ENCODE results near the gene SNAP25.

SNAP25 gene

GRCh38 chr20:10300582-10301446 is 82.2 kb downstream of the SNAP25 start:
- Histone ChIP-seq H3K4me1 (ENCODE audit: control insufficient read depth in 2 of 2, insufficient read depth in 2 of 2, low read length in 2 of 2) (no peaks in the 10 kb centered on the region), H3K9me3 (ENCODE audit: control insufficient read depth in 2 of 2, low read length in 2 of 2) (no peaks in the 10 kb centered on the region), H3K27me3 (ENCODE audit: control insufficient read depth in 2 of 2, insufficient read depth in 2 of 2, low read length in 2 of 2) (no peaks in the 10 kb centered on the region), H3K36me3 (ENCODE audit: control insufficient read depth in 2 of 2, insufficient read depth in 2 of 2, low read length in 2 of 2) (no peaks in the 10 kb centered on the region), H3K27ac (ENCODE audit: low read depth in 2 of 2, low read length in 2 of 2) (no peak overlapping the region), H3K9ac (ENCODE audit: low read depth in 1 of 2, low read length in 2 of 2) (no peak overlapping the region), H3K4me3 (ENCODE audit: low read length in 2 of 2) (no peak overlapping the region)

GRCh38 chr20:10303852-10304251 is 85.2 kb downstream of the SNAP25 start:
- H3K9ac ChIP-seq (ENCODE audit: low read depth in 1 of 2, low read length in 2 of 2) = no peak overlapping the region

GRCh38 chr20:10304471-10305046 is 85.9 kb downstream of the SNAP25 start:
- Histone ChIP-seq H3K9ac (ENCODE audit: low read depth in 1 of 2, low read length in 2 of 2) (no peak overlapping the region), H3K4me3 (ENCODE audit: low read length in 2 of 2) (no peak overlapping the region), H3K9me3 (ENCODE audit: control insufficient read depth in 2 of 2, low read length in 2 of 2) (no peaks in the 10 kb centered on the region), H3K4me1 (ENCODE audit: control insufficient read depth in 2 of 2, insufficient read depth in 2 of 2, low read length in 2 of 2) (no peaks in the 10 kb centered on the region), H3K27me3 (ENCODE audit: control insufficient read depth in 2 of 2, insufficient read depth in 2 of 2, low read length in 2 of 2) (no peaks in the 10 kb centered on the region), H3K27ac (ENCODE audit: low read depth in 2 of 2, low read length in 2 of 2) (no peak overlapping the region), H3K36me3 (ENCODE audit: control insufficient read depth in 2 of 2, insufficient read depth in 2 of 2, low read length in 2 of 2) (no peaks in the 10 kb centered on the region)

More at GRCh38 chr20:10303852-10304251, 85.2 kb downstream of the SNAP25 start:
- no peaks in the 10 kb centered on the region for H3K36me3 ChIP-seq (ENCODE audit: control insufficient read depth in 2 of 2, insufficient read depth in 2 of 2, low read length in 2 of 2)
- H3K27ac ChIP-seq (ENCODE audit: low read depth in 2 of 2, low read length in 2 of 2) = no peak overlapping the region
- no peaks in the 10 kb centered on the region for H3K9me3 ChIP-seq (ENCODE audit: control insufficient read depth in 2 of 2, low read length in 2 of 2)
- no peaks in the 10 kb centered on the region for H3K4me1 ChIP-seq (ENCODE audit: control insufficient read depth in 2 of 2, insufficient read depth in 2 of 2, low read length in 2 of 2)
- H3K4me3 ChIP-seq (ENCODE audit: low read length in 2 of 2) = no peak overlapping the region
- no peaks in the 10 kb centered on the region for H3K27me3 ChIP-seq (ENCODE audit: control insufficient read depth in 2 of 2, insufficient read depth in 2 of 2, low read length in 2 of 2)

- no peak overlapping the region for H3K9ac ChIP-seq (ENCODE audit: low read depth in 1 of 2, low read length in 2 of 2)
- no peaks in the 10 kb centered on the region for H3K27me3 ChIP-seq (ENCODE audit: control insufficient read depth in 2 of 2, insufficient read depth in 2 of 2, low read length in 2 of 2)
- H3K27ac ChIP-seq (ENCODE audit: low read depth in 2 of 2, low read length in 2 of 2) = no peak overlapping the region
- H3K4me3 ChIP-seq (ENCODE audit: low read length in 2 of 2) = no peak overlapping the region
- H3K4me1 ChIP-seq (ENCODE audit: control insufficient read depth in 2 of 2, insufficient read depth in 2 of 2, low read length in 2 of 2) = no peaks in the 10 kb centered on the region
- H3K9me3 ChIP-seq (ENCODE audit: control insufficient read depth in 2 of 2, low read length in 2 of 2) = no peaks in the 10 kb centered on the region
- no peaks in the 10 kb centered on the region for H3K36me3 ChIP-seq (ENCODE audit: control insufficient read depth in 2 of 2, insufficient read depth in 2 of 2, low read length in 2 of 2)
These were observed 88.1 kb downstream of the SNAP25 start for GRCh38 chr20:10306440-10307358.

- H3K9ac ChIP-seq (ENCODE audit: low read depth in 1 of 2, low read length in 2 of 2) = no peak overlapping the region
- H3K4me1 ChIP-seq (ENCODE audit: control insufficient read depth in 2 of 2, insufficient read depth in 2 of 2, low read length in 2 of 2) = no peaks in the 10 kb centered on the region
- H3K36me3 ChIP-seq (ENCODE audit: control insufficient read depth in 2 of 2, insufficient read depth in 2 of 2, low read length in 2 of 2) = no peaks in the 10 kb centered on the region
- no peaks in the 10 kb centered on the region for H3K9me3 ChIP-seq (ENCODE audit: control insufficient read depth in 2 of 2, low read length in 2 of 2)
- H3K27me3 ChIP-seq (ENCODE audit: control insufficient read depth in 2 of 2, insufficient read depth in 2 of 2, low read length in 2 of 2) = no peaks in the 10 kb centered on the region
- no peak overlapping the region for H3K27ac ChIP-seq (ENCODE audit: low read depth in 2 of 2, low read length in 2 of 2)
- H3K4me3 ChIP-seq (ENCODE audit: low read length in 2 of 2) = no peak overlapping the region
These were observed 88.7 kb downstream of the SNAP25 start for GRCh38 chr20:10307359-10307735.

- no peaks in the 10 kb centered on the region for H3K27me3 ChIP-seq (ENCODE audit: control insufficient read depth in 2 of 2, insufficient read depth in 2 of 2, low read length in 2 of 2)
- H3K9me3 ChIP-seq (ENCODE audit: control insufficient read depth in 2 of 2, low read length in 2 of 2) = no peaks in the 10 kb centered on the region
- H3K27ac ChIP-seq (ENCODE audit: low read depth in 2 of 2, low read length in 2 of 2) = no peak overlapping the region
- H3K4me1 ChIP-seq (ENCODE audit: control insufficient read depth in 2 of 2, insufficient read depth in 2 of 2, low read length in 2 of 2) = no peaks in the 10 kb centered on the region
- no peak overlapping the region for H3K4me3 ChIP-seq (ENCODE audit: low read length in 2 of 2)
- H3K9ac ChIP-seq (ENCODE audit: low read depth in 1 of 2, low read length in 2 of 2) = no peak overlapping the region
- H3K36me3 ChIP-seq (ENCODE audit: control insufficient read depth in 2 of 2, insufficient read depth in 2 of 2, low read length in 2 of 2) = no peaks in the 10 kb centered on the region
These were observed 90.0 kb downstream of the SNAP25 start for GRCh38 chr20:10308652-10309051.

- no peaks in the 10 kb centered on the region for H3K4me1 ChIP-seq (ENCODE audit: control insufficient read depth in 2 of 2, insufficient read depth in 2 of 2, low read length in 2 of 2)
- no peak overlapping the region for H3K27ac ChIP-seq (ENCODE audit: low read depth in 2 of 2, low read length in 2 of 2)
- no peak overlapping the region for H3K9ac ChIP-seq (ENCODE audit: low read depth in 1 of 2, low read length in 2 of 2)
- H3K9me3 ChIP-seq (ENCODE audit: control insufficient read depth in 2 of 2, low read length in 2 of 2) = no peaks in the 10 kb centered on the region
- H3K4me3 ChIP-seq (ENCODE audit: low read length in 2 of 2) = no peak overlapping the region
- no peaks in the 10 kb centered on the region for H3K36me3 ChIP-seq (ENCODE audit: control insufficient read depth in 2 of 2, insufficient read depth in 2 of 2, low read length in 2 of 2)
- no peaks in the 10 kb centered on the region for H3K27me3 ChIP-seq (ENCODE audit: control insufficient read depth in 2 of 2, insufficient read depth in 2 of 2, low read length in 2 of 2)
These were observed 90.7 kb downstream of the SNAP25 start for GRCh38 chr20:10309326-10309725.

GRCh38 chr20:10312111-10312510 is 93.5 kb downstream of the SNAP25 start:
- Histone ChIP-seq H3K4me1 (ENCODE audit: control insufficient read depth in 2 of 2, insufficient read depth in 2 of 2, low read length in 2 of 2) (no peaks in the 10 kb centered on the region), H3K27ac (ENCODE audit: low read depth in 2 of 2, low read length in 2 of 2) (no peak overlapping the region), H3K36me3 (ENCODE audit: control insufficient read depth in 2 of 2, insufficient read depth in 2 of 2, low read length in 2 of 2) (no peaks in the 10 kb centered on the region), H3K9ac (ENCODE audit: low read depth in 1 of 2, low read length in 2 of 2) (no peak overlapping the region), H3K27me3 (ENCODE audit: control insufficient read depth in 2 of 2, insufficient read depth in 2 of 2, low read length in 2 of 2) (no peaks in the 10 kb centered on the region), H3K4me3 (ENCODE audit: low read length in 2 of 2) (no peak overlapping the region), H3K9me3 (ENCODE audit: control insufficient read depth in 2 of 2, low read length in 2 of 2) (no peaks in the 10 kb centered on the region)

- Histone ChIP-seq H3K4me1 (ENCODE audit: control insufficient read depth in 2 of 2, insufficient read depth in 2 of 2, low read length in 2 of 2) (no peaks in the 10 kb centered on the region), H3K9ac (ENCODE audit: low read depth in 1 of 2, low read length in 2 of 2) (no peak overlapping the region), H3K4me3 (ENCODE audit: low read length in 2 of 2) (no peak overlapping the region), H3K27ac (ENCODE audit: low read depth in 2 of 2, low read length in 2 of 2) (no peak overlapping the region), H3K9me3 (ENCODE audit: control insufficient read depth in 2 of 2, low read length in 2 of 2) (no peaks in the 10 kb centered on the region), H3K27me3 (ENCODE audit: control insufficient read depth in 2 of 2, insufficient read depth in 2 of 2, low read length in 2 of 2) (no peaks in the 10 kb centered on the region), H3K36me3 (ENCODE audit: control insufficient read depth in 2 of 2, insufficient read depth in 2 of 2, low read length in 2 of 2) (no peaks in the 10 kb centered on the region)
These were observed 94.6 kb downstream of the SNAP25 start for GRCh38 chr20:10313215-10313614.

- H3K27ac ChIP-seq (ENCODE audit: low read depth in 2 of 2, low read length in 2 of 2) = no peak overlapping the region
- no peaks in the 10 kb centered on the region for H3K4me1 ChIP-seq (ENCODE audit: control insufficient read depth in 2 of 2, insufficient read depth in 2 of 2, low read length in 2 of 2)
These were observed 95.1 kb downstream of the SNAP25 start for GRCh38 chr20:10313701-10314100.

More at GRCh38 chr20:10313701-10314100, 95.1 kb downstream of the SNAP25 start:
- H3K9me3 ChIP-seq (ENCODE audit: control insufficient read depth in 2 of 2, low read length in 2 of 2) = no peaks in the 10 kb centered on the region
- no peak overlapping the region for H3K9ac ChIP-seq (ENCODE audit: low read depth in 1 of 2, low read length in 2 of 2)
- H3K4me3 ChIP-seq (ENCODE audit: low read length in 2 of 2) = no peak overlapping the region
- H3K36me3 ChIP-seq (ENCODE audit: control insufficient read depth in 2 of 2, insufficient read depth in 2 of 2, low read length in 2 of 2) = no peaks in the 10 kb centered on the region
- no peaks in the 10 kb centered on the region for H3K27me3 ChIP-seq (ENCODE audit: control insufficient read depth in 2 of 2, insufficient read depth in 2 of 2, low read length in 2 of 2)

Data from mucosa of rectum (tissue), 2 donors.